Prostate gland (tissue), 2 donors: ENCODE data around the gene PHACTR2.

Experiments
- POLR2A ChIP-seq: fragments of 450-650 bp; IDR thresholded peaks from one replicate; pipeline ENCODE4 v1.6.1; 2016; ENCODE audit warnings: antibody characterized with exemption, mild to moderate bottlenecking
- POLR2AphosphoS5 ChIP-seq: sonication (generic); formaldehyde crosslinking; IDR thresholded peaks from one replicate; pipeline ENCODE4 v1.6.1; 2017; ENCODE audit warnings: antibody characterized with exemption
- TF ChIP-seq, protein P1 (sequence below), 4 experiments: fragments of 200-600 bp in 2 of 4; fragments of 450-650 bp in 2 of 4; sonication (generic) in 2 of 4; IDR thresholded peaks; 1 replicate in 3 of 4; 2 replicates in 1 of 4; pipeline ENCODE4 v1.5.1; 2016 to 2019; ENCODE audit warnings: antibody characterized with exemption in 4 of 4, mild to moderate bottlenecking in 2 of 4, moderate library complexity in 2 of 4

DNA sequence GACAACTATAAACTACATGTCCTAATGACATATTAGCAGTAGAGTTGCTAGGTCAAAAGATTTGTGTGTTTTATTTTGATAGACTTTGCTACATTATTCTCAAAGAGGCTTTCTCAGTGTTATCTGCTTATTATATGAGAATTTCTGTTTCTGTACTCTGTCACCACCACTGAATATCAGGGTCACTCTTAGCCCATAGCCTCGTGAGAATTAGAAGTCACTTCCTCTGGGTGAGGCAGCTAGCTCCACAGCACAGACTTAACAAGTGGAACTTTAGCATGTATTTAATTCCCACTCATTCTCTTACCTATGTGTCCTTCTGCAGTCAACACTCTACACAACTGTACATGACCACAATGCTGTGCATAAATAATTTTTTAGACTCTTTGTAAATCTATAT, 6.7 kb downstream of the PHACTR2 start:
- TF ChIP-seq POLR2A, result no peak
- TF ChIP-seq POLR2AphosphoS5, result no peak
- TF ChIP-seq, protein P1, sequence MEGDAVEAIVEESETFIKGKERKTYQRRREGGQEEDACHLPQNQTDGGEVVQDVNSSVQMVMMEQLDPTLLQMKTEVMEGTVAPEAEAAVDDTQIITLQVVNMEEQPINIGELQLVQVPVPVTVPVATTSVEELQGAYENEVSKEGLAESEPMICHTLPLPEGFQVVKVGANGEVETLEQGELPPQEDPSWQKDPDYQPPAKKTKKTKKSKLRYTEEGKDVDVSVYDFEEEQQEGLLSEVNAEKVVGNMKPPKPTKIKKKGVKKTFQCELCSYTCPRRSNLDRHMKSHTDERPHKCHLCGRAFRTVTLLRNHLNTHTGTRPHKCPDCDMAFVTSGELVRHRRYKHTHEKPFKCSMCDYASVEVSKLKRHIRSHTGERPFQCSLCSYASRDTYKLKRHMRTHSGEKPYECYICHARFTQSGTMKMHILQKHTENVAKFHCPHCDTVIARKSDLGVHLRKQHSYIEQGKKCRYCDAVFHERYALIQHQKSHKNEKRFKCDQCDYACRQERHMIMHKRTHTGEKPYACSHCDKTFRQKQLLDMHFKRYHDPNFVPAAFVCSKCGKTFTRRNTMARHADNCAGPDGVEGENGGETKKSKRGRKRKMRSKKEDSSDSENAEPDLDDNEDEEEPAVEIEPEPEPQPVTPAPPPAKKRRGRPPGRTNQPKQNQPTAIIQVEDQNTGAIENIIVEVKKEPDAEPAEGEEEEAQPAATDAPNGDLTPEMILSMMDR (IDR thresholded peaks at IDR 0.05), result no peak
